Uterus (tissue), 4 donors: ENCODE measurements around the gene MACO1. TPM values are rescaled to one million over a fixed set of nuclear protein-coding genes. Genes with fewer than 3 reads are reported as not detected.

Source experiments
- DNase-seq, 2 donors: peaks; one replicate each; pipeline ENCODE4 v3.0.0-alpha.2; 2019 to 2020
- H3K27ac ChIP-seq, 2 donors: fragments of 200-600 bp; sonication (generic); 1 replicate in 1 of 2; 2 replicates in 1 of 2; pipeline ENCODE4 v1.5.1; 2016 to 2018
- H3K27me3 ChIP-seq, 2 donors: fragments of 200-600 bp; sonication (generic); one replicate each; pipeline ENCODE4 v1.5.1; 2018 to 2019; ENCODE audit warnings: control low read depth in 1 of 2
- H3K36me3 ChIP-seq, 2 donors: fragments of 200-600 bp; sonication (generic); one replicate each; pipeline ENCODE4 v1.5.1; 2019; ENCODE audit warnings: control low read depth in 1 of 2
- H3K4me1 ChIP-seq, 2 donors: fragments of 200-600 bp; sonication (generic); one replicate each; pipeline ENCODE4 v1.5.1; 2018 to 2019; ENCODE audit warnings: control low read depth in 1 of 2
- H3K4me3 ChIP-seq, 2 donors: fragments of 200-600 bp; sonication (generic); 1 replicate in 1 of 2; 2 replicates in 1 of 2; pipeline ENCODE4 v1.5.1; 2018 to 2019; ENCODE audit warnings: mild to moderate bottlenecking in 1 of 2
- H3K9me3 ChIP-seq, 2 donors: fragments of 200-600 bp; sonication (generic); one replicate each; pipeline ENCODE4 v1.5.1; 2019; ENCODE audit warnings: control low read depth in 1 of 2
- CTCF ChIP-seq, 4 experiments: fragments of 200-600 bp in 2 of 4; fragments of 450-650 bp in 2 of 4; sonication (generic) in 2 of 4; IDR thresholded peaks; one replicate each; pipeline ENCODE4 v1.5.1; 2016 to 2019; ENCODE audit warnings: antibody characterized with exemption in 4 of 4, mild to moderate bottlenecking in 2 of 4, moderate library complexity in 1 of 4
- POLR2A ChIP-seq, 2 donors: fragments of 450-650 bp; IDR thresholded peaks; one replicate each; pipeline ENCODE4 v1.6.1; 2016; ENCODE audit warnings: antibody characterized with exemption in 2 of 2, mild to moderate bottlenecking in 1 of 2, moderate library complexity in 1 of 2
- intact Hi-C: fragments of 100-400 bp; cut with DNase I; formaldehyde crosslinking; loops from one replicate; pipeline ENCODE4 v1.15.1; 2023; ENCODE audit warnings: low total_unique reads
- total RNA-seq, 4 donors: library from RNA; depleted of rRNA in 3 of 4; stranded (reverse); fragments of >200 nt in 3 of 4; gene quantifications; one replicate each; pipeline versions ENCODE4 v1.1.0 to v1.2.4, GENCODE V29; 2014 to 2023
- donor health status: DM: yes; HTN: yes; CAD: no.

Gene MACO1
- total RNA-seq, 4 donors from 2014 or later = 15.4 to 26.8 (median 20.2) TPM

GRCh38 chr1:25431955-25432719 lies 1.4 kb downstream of the MACO1 start:
- TF ChIP-seq POLR2A (IDR thresholded peaks at IDR 0.05) (no peak), CTCF (IDR thresholded peaks at IDR 0.05) (no peak)
- no peak for DNase-seq
- H3K27ac ChIP-seq = peak overlapping the region; percentile 90 to 96
- peak overlapping the region; percentile 77 to 99 for H3K4me3 ChIP-seq
- no peaks in the 10 kb centered on the region for H3K27me3 ChIP-seq
- no peaks in the 10 kb centered on the region for H3K9me3 ChIP-seq
- H3K36me3 ChIP-seq = no peaks in the 10 kb centered on the region
- intact Hi-C loops = no loop called here
- peaks cover 0 to 4% of the 10 kb centered on the region in 2 donors for H3K4me1 ChIP-seq

- H3K4me3 ChIP-seq = no peak overlapping the region
- intact Hi-C loops = no loop called here
Measured at GRCh38 chr1:25432749-25433388, 2.2 kb downstream of the MACO1 start.

GRCh38 chr1:25433389-25434186 lies 2.9 kb downstream of the MACO1 start:
- intact Hi-C loops = no loop called here
- peaks cover 0 to 4% of the 10 kb centered on the region in 2 donors for H3K4me1 ChIP-seq
- no peak for TF ChIP-seq POLR2A (IDR thresholded peaks at IDR 0.05)
- no peak for TF ChIP-seq CTCF (IDR thresholded peaks at IDR 0.05)
- DNase-seq = no peak
- H3K27ac ChIP-seq = peak overlapping the region; percentile 13 to 58
- no peaks in the 10 kb centered on the region for H3K9me3 ChIP-seq
- H3K4me3 ChIP-seq = no peak overlapping the region
- no peaks in the 10 kb centered on the region for H3K36me3 ChIP-seq
- H3K27me3 ChIP-seq = no peaks in the 10 kb centered on the region

More at GRCh38 chr1:25432749-25433388, 2.2 kb downstream of the MACO1 start:
- DNase-seq = no peak
- Histone ChIP-seq H3K9me3 (no peaks in the 10 kb centered on the region), H3K27me3 (no peaks in the 10 kb centered on the region), H3K36me3 (no peaks in the 10 kb centered on the region), H3K4me1 (peaks cover 0 to 4% of the 10 kb centered on the region in 2 donors), H3K27ac (peak overlapping the region; percentile 13 to 90)
- TF ChIP-seq CTCF (IDR thresholded peaks at IDR 0.05) (no peak), POLR2A (IDR thresholded peaks at IDR 0.05) (no peak)

- Histone ChIP-seq H3K27ac (peak overlapping the region; percentile 6 to 28), H3K9me3 (no peaks in the 10 kb centered on the region), H3K4me1 (peaks cover 0 to 4% of the 10 kb centered on the region in 2 donors), H3K4me3 (no peak overlapping the region), H3K36me3 (no peaks in the 10 kb centered on the region), H3K27me3 (no peaks in the 10 kb centered on the region)
- intact Hi-C loops = no loop called here
- DNase-seq = peak in 1 of 2 donors; percentile 33
- TF ChIP-seq POLR2A (IDR thresholded peaks at IDR 0.05) = no peak
- TF ChIP-seq CTCF (IDR thresholded peaks at IDR 0.05) = no peak
Measured at GRCh38 chr1:25435397-25436108, 4.9 kb downstream of the MACO1 start.
